Placental epithelial cell (primary cell): ENCODE results near the gene FHL3. TPM values are rescaled to one million over a fixed set of nuclear protein-coding genes. Genes with fewer than 3 reads are reported as not detected.

ENCODE experiments used
- small RNA-seq: library from RNA; depleted of rRNA; stranded (forward); fragments of <200 nt; gene quantifications from one replicate; pipeline ENCODE3, GENCODE V24; 2012
- total RNA-seq: library from RNA; depleted of rRNA; stranded (reverse); fragments of >200 nt; gene quantifications from 2 replicates; pipeline ENCODE4 v1.2.3, GENCODE V29; 2012

FHL3 gene, protein sequence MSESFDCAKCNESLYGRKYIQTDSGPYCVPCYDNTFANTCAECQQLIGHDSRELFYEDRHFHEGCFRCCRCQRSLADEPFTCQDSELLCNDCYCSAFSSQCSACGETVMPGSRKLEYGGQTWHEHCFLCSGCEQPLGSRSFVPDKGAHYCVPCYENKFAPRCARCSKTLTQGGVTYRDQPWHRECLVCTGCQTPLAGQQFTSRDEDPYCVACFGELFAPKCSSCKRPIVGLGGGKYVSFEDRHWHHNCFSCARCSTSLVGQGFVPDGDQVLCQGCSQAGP
- 14.1 and 30.0 TPM in 2 replicates for total RNA-seq

GRCh38 chr1:38005195-38006007 lies at the start of gene FHL3:
FHL3 (minus strand) TSS chr1:38005514; CDS start chr1:37999412, 6,102 bp downstream.

GRCh38 chr1:38046333-38046883 lies 41.1 kb upstream of the FHL3 start, which contains the start of gene POU3F1:
POU3F1 (minus strand) TSS chr1:38046793; CDS start chr1:38046743, 50 bp downstream.

DNA sequence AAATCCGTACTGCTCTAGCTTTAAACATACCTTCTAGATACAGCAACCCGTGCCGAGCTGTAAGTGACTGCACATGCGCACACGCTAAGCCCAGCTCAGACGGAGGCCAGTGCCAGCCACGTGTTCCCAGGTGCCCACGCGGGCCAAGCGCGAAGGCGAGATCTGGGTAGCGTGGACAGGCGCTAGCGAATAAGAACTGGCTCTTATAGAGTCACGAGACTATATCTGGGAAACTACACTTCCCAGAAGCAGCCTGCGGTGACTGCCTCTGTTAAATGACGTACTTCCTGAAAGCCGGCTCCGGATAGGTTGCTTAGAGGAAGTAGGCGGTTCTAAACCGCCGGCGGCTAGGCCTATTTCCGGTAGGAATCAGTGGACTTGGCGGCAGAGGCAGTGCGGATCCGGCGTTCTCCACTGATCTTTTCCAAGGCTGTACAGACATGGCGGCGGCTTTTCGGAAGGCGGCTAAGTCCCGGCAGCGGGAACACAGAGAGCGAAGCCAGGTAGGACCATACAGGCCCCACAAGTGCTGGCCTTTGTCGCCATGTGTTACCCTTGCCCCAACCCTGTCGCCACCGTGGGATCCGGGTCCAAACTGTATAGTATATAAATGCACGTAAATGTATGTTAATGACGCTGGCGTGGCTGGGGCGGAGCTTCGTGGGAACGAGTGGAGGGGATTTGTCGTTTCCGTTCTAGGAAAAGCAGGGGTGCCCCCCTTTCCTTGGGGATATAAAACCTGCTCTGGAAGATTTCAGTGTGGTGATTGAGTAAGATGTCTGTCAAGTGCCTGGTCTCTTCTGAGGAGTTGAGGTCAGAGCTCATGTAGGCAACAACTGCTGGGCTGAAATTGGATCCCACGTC lies 7.3 kb upstream of the FHL3 start, which contains the start of gene UTP11:
TSS of gene UTP11 (plus strand) at position 372 of the 864 bp plus-strand sequence. CDS start at position 441, 69 bp downstream.

Small RNA genes lying within 50 kb of the gene (small RNA-seq; reads per million reads assigned to genes)
- gene RF00017 (not detected), gene RNU6-510P (not detected)

Other genes starting within 250 kb of the FHL3 start
- under 0.01 TPM in 1 of 2 replicates, not detected in the other for gene EPHA10, start 240.4 kb downstream of the FHL3 start, total RNA-seq
- 0.98 and 2.0 TPM in 2 replicates for gene MANEAL, start 211.7 kb downstream of the FHL3 start, total RNA-seq
- gene C1orf122, start 197.7 kb downstream of the FHL3 start, total RNA-seq: 14.5 and 26.4 TPM in 2 replicates
- 5.1 and 10.7 TPM in 2 replicates for gene YRDC, start 197.3 kb downstream of the FHL3 start, total RNA-seq
- gene MTF1, start 145.9 kb downstream of the FHL3 start, total RNA-seq: 2.6 and 3.5 TPM in 2 replicates
- 20.8 and 31.0 TPM in 2 replicates for gene INPP5B, start 58.5 kb downstream of the FHL3 start, total RNA-seq
- gene SF3A3, start 15.5 kb downstream of the FHL3 start, total RNA-seq: 58.9 and 65.2 TPM in 2 replicates
- gene UTP11, start 7.2 kb upstream of the FHL3 start, total RNA-seq: 16.9 and 33.0 TPM in 2 replicates
- gene POU3F1, start 41.3 kb upstream of the FHL3 start, total RNA-seq: 31.9 and 40.8 TPM in 2 replicates